Astrocyte of the cerebellum (primary cell): ENCODE results near the gene ANKS1B.

Source experiments
- DNase-seq: peaks from one replicate; pipeline ENCODE4 v3.0.0-alpha.2; 2011; ENCODE audit warnings: low read depth
- H3K4me3 ChIP-seq: 2 replicates; pipeline ENCODE4 v1.5.1; 2011; ENCODE audit warnings: mild to moderate bottlenecking, low read depth, low read length, moderate library complexity
- CTCF ChIP-seq: IDR thresholded peaks from 2 replicates; pipeline ENCODE4 v1.5.1; 2012; ENCODE audit warnings: low read length, low read depth, moderate library complexity, mild to moderate bottlenecking; ENCODE audit errors: missing control alignments
- in situ Hi-C: cut with HindIII; loops from 2 replicates; pipeline ENCODE4 v1.10.0; 2017; ENCODE audit warnings: low sequenced_read_pairs

Gene ANKS1B

GRCh38 chr12:99954724-99955123 lies 30.0 kb downstream of the ANKS1B start:
- no peak for TF ChIP-seq CTCF
- DNase-seq: no peak
- in situ Hi-C loops: no loop called here

GRCh38 chr12:99948370-99948769 lies 36.4 kb downstream of the ANKS1B start:
- TF ChIP-seq CTCF: no peak
- in situ Hi-C loops: no loop called here
- DNase-seq: no peak
- H3K4me3 ChIP-seq: no peak overlapping the region

More at GRCh38 chr12:99954724-99955123, 30.0 kb downstream of the ANKS1B start:
- H3K4me3 ChIP-seq: no peak overlapping the region

GRCh38 chr12:99946131-99946530 lies 38.6 kb downstream of the ANKS1B start:
- no peak for TF ChIP-seq CTCF
- in situ Hi-C loops: no loop called here
- H3K4me3 ChIP-seq: no peak overlapping the region
- no peak for DNase-seq

GRCh38 chr12:99935608-99936007 lies 49.1 kb downstream of the ANKS1B start:
- DNase-seq: no peak
- TF ChIP-seq CTCF: no peak
- in situ Hi-C loops: no loop called here
- no peak overlapping the region for H3K4me3 ChIP-seq

- DNase-seq: no peak
- TF ChIP-seq CTCF: no peak
- in situ Hi-C loops: no loop called here
- H3K4me3 ChIP-seq: no peak overlapping the region
These were observed 58.1 kb downstream of the ANKS1B start for GRCh38 chr12:99926511-99927169.

GRCh38 chr12:99920353-99920960 lies 64.3 kb downstream of the ANKS1B start:
- no peak overlapping the region for H3K4me3 ChIP-seq
- in situ Hi-C loops: no loop called here
- no peak for DNase-seq
- TF ChIP-seq CTCF: no peak
